Astrocyte of the cerebellum (primary cell): ENCODE results near the gene LPCAT3.

ENCODE experiments used
- DNase-seq: peaks from one replicate; pipeline ENCODE4 v3.0.0-alpha.2; 2011; ENCODE audit warnings: low read depth
- H3K4me3 ChIP-seq: 2 replicates; pipeline ENCODE4 v1.5.1; 2011; ENCODE audit warnings: mild to moderate bottlenecking, low read depth, low read length, moderate library complexity
- in situ Hi-C: cut with HindIII; loops from 2 replicates; pipeline ENCODE4 v1.10.0; 2017; ENCODE audit warnings: low sequenced_read_pairs
- TF ChIP-seq, protein P1 (sequence below): IDR thresholded peaks from 2 replicates; pipeline ENCODE4 v1.5.1; 2012; ENCODE audit warnings: low read length, low read depth, moderate library complexity, mild to moderate bottlenecking; ENCODE audit errors: missing control alignments

The LPCAT3 gene

DNA sequence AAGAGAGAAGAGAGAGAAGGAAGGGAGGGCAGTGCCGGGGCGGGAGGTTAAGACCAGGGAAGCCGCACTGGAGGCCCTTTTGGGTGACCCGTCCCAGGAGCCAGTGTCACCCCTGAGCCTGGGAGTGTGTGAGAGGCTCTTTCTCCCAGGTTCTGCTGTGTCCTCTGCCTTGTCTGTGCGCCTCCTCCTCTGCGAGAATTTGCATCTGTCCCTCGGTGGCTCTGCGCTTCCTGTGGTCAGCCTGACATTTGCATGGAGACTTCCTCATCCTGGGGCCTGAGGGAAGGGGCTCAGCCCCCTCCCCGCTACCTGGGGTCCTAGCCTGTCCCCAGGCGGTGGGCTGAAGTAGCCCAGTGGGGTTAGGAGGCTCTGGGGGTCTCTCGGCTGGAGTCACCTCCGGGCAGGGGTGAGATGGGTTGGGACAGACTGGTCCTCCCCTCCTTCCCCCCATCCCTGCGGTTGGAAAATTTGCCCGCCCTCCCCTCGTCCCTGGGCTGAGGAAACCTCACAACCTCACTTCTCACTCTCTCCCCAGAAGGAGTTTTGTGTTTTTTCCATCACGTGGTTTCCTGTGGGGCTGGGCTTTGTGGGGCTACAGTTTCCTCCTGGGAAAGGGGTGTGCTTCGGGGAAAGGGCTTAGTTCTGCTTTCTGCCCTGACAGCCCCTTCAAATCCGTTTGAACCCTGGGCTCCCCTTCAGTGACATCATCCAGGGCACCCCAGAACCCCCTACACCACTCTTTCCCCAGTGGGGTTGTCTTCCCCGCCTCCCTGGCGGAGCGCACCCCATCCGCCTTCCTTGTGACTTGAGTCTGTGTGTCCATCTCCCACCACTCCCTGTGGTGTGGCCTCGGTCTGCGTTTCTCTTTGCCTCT is 64.6 kb downstream of the LPCAT3 start:
- H3K4me3 ChIP-seq, result no peak overlapping the region
- TF ChIP-seq, protein P1, sequence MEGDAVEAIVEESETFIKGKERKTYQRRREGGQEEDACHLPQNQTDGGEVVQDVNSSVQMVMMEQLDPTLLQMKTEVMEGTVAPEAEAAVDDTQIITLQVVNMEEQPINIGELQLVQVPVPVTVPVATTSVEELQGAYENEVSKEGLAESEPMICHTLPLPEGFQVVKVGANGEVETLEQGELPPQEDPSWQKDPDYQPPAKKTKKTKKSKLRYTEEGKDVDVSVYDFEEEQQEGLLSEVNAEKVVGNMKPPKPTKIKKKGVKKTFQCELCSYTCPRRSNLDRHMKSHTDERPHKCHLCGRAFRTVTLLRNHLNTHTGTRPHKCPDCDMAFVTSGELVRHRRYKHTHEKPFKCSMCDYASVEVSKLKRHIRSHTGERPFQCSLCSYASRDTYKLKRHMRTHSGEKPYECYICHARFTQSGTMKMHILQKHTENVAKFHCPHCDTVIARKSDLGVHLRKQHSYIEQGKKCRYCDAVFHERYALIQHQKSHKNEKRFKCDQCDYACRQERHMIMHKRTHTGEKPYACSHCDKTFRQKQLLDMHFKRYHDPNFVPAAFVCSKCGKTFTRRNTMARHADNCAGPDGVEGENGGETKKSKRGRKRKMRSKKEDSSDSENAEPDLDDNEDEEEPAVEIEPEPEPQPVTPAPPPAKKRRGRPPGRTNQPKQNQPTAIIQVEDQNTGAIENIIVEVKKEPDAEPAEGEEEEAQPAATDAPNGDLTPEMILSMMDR, result no peak
- DNase-seq, result no peak
- in situ Hi-C loops, result no loop called here

DNA sequence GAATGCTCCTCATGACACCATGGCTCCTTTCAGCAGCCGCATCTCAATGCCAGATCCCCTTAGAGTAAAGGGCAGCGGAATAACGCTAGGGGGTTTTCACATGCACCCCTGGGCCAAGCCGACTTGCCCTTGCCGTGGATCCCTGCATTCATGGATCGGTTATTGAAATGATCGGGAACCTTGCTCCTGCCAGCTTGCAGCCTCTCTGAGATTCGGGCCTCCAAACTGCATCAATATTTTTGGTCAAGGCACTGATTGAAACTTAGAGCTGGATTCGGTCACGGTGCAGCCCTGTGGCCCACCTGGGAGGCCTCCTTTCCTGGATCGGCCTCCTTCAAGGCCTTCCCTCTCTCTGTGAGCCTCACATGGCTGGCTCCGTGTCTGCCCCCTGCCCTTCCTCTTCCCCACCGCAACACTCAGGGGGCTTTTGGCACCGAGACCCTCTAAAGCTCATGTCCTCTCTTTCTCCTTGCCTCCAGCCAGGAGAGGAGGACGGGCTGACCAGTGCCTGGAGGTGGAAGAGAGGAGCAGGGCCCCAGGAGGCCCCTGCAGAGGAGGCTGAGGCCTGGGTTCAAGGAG is 65.3 kb downstream of the LPCAT3 start:
- TF ChIP-seq, protein P1, result no peak
- in situ Hi-C loops, result no loop called here
- no peak overlapping the region for H3K4me3 ChIP-seq
- no peak for DNase-seq

DNA sequence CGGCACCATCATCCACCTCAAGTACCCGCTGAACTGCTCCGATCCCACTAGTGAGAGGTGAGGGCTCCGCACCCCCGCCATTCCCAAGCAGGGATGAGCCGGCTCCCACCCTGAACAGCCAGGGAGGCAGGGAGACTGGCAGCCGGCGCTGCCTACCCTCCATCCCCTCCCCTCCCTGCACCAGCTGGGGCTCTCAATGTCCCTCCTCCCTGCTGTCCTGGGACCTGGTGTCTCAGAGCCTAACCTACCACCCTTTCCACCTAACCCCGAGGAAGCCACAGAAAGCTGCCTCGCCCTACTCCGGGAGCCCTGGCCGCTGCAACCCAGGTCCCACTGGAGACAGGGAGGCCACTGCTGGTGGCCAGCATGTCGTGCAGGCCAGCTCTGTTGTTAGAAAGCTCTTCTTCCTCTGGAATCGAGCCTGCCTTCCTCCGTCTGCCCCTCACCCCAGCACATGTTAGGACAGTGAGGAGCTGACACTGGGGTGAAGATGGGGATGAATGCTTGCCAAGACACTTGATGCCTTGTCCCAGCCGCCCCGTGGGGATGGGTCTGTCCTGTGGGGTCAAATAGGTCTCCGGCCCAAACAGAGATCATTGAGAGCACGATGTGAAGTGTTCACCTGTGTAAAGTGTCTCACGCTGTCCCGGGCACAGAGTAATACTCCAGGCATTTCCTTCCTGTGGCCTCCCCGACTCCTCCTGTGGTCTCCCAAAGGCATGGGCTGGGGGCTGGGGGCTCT is 66.0 kb downstream of the LPCAT3 start:
- in situ Hi-C loops, result no loop called here
- TF ChIP-seq, protein P1, result no peak
- DNase-seq, result no peak
- no peak overlapping the region for H3K4me3 ChIP-seq

DNA sequence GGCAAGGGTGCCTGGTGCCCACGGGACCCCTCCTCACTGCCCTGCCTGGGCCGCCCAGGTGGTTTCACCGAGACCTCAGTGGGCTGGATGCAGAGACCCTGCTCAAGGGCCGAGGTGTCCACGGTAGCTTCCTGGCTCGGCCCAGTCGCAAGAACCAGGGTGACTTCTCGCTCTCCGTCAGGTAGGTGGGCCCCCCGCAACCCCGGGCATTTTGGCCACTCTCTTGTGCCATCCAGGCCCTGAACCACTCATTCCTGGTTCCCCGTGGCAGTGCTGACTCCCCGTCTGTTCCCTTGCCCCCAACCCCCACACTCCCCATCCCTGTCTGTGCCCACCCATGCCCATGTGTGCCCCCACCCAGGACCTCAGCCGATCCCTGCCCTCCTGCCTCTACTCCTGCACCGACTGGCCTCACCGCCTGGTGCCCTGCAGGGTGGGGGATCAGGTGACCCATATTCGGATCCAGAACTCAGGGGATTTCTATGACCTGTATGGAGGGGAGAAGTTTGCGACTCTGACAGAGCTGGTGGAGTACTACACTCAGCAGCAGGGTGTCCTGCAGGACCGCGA is 66.6 kb downstream of the LPCAT3 start:
- H3K4me3 ChIP-seq, result no peak overlapping the region
- TF ChIP-seq, protein P1, result no peak
- no peak for DNase-seq
- in situ Hi-C loops, result no loop called here

DNA sequence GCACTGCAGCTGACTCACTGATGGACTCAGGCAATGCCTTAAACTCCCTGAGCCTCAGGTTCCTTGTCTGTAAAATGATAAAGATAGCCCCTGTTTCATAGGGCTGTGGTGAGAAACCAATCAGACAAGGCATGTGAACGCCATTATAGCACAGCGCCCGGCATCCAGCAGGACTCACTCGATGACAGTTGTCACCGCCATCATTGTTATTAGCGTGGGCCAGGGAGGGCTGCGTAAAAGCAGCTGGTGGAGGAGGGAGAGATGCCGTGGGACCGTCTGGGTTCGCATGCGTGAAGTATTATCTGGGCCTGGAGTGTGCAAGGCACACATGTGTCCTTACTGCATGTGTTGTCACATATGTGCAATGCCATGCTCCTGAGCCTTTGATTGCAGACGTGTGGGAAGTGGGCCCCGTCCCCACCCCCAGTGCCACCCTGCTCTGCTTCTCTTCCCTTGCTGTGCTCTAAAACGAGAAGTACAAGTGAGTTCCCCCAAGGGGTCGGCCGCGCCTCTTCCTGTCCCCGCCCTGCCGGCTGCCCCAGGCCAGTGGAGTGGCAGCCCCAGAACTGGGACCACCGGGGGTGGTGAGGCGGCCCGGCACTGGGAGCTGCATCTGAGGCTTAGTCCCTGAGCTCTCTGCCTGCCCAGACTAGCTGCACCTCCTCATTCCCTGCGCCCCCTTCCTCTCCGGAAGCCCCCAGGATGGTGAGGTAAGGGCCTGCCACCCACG is 67.3 kb downstream of the LPCAT3 start, which contains the start of gene PTPN6:
Gene PTPN6, plus strand, starts transcription at position 546 of the 730 bp plus-strand sequence. Its CDS starts 157 bp downstream, at position 703.
- TF ChIP-seq, protein P1, result no peak
- DNase-seq, result no peak
- no peak within 1 kb of the TSS for H3K4me3 ChIP-seq
- in situ Hi-C loops, result no loop called here
